Heart right ventricle (tissue), 16 donors: ENCODE results near the gene IFI27. TPM values are rescaled to one million over a fixed set of nuclear protein-coding genes. Genes with fewer than 3 reads are reported as not detected.

ENCODE experiments used
- ATAC-seq, 8 donors: fragments of 200-7000 bp; cut with Tn5 transposase; one replicate each; pipeline ENCODE4 v1.9.1; 2020; ENCODE audit warnings: mild to moderate bottlenecking in 8 of 8, moderate library complexity in 8 of 8, moderate number of reproducible peaks in 1 of 8
- DNase-seq, 2 donors: peaks; one replicate each; pipeline ENCODE4 v3.0.0-alpha.2; 2020
- H3K27ac ChIP-seq, 10 donors: fragments of 200-600 bp; sonication (generic) in 2 of 10; one replicate each; pipeline versions ENCODE4 v1.5.0 to v1.8.0; 2020 to 2022; ENCODE audit warnings: mild to moderate bottlenecking in 3 of 10
- H3K27me3 ChIP-seq, 7 donors: fragments of 200-600 bp; one replicate each; pipeline ENCODE4 v1.8.0; 2021 to 2022; ENCODE audit warnings: mild to moderate bottlenecking in 2 of 7
- H3K36me3 ChIP-seq, 9 donors: fragments of 200-600 bp; sonication (generic) in 1 of 9; one replicate each; pipeline versions ENCODE4 v1.5.0 to v1.8.0; 2020 to 2022; ENCODE audit warnings: mild to moderate bottlenecking in 2 of 9
- H3K4me1 ChIP-seq, 9 donors: fragments of 200-600 bp; sonication (generic) in 1 of 9; one replicate each; pipeline versions ENCODE4 v1.5.0 to v1.8.0; 2020 to 2022; ENCODE audit warnings: mild to moderate bottlenecking in 4 of 9
- H3K4me3 ChIP-seq, 10 donors: fragments of 200-600 bp; sonication (generic) in 2 of 10; one replicate each; pipeline versions ENCODE4 v1.5.0 to v1.8.0; 2020 to 2022; ENCODE audit warnings: mild to moderate bottlenecking in 7 of 10, moderate library complexity in 2 of 10
- H3K9me3 ChIP-seq, 11 donors: fragments of 200-600 bp in 10 of 11; sonication (generic) in 2 of 11; one replicate each; pipeline versions ENCODE4 v1.5.0 to v1.8.0; 2013 to 2022; ENCODE audit warnings: mild to moderate bottlenecking in 2 of 11, control low read depth in 1 of 11, moderate library complexity in 1 of 11
- CTCF ChIP-seq, 9 donors: fragments of 200-600 bp; sonication (generic) in 2 of 9; IDR thresholded peaks; one replicate each; pipeline versions ENCODE4 v1.5.0 to v1.8.0; 2021 to 2022; ENCODE audit warnings: antibody characterized with exemption in 9 of 9, mild to moderate bottlenecking in 5 of 9, moderate library complexity in 1 of 9
- WGBS, 2 donors: extraction: QIAGEN DNeasy Blood & Tissue Kit; methylation state at CpG; one replicate each; pipeline ENCODE4 v1.1.7; 2013; ENCODE audit warnings: inconsistent platforms in 1 of 2; 5-methylcytosine and 5-hydroxymethylcytosine counted together
- intact Hi-C, 10 donors: fragments of 100-400 bp; cut with DNase I; formaldehyde crosslinking; loops; one replicate each; pipeline versions ENCODE4 v1.11.1 to v1.14.2; 2022
- polyA plus RNA-seq, 2 donors: library from polyadenylated mRNA; stranded (reverse); fragments of 200-250 nt; gene quantifications; one replicate each; pipeline ENCODE4 v1.2.3, GENCODE V29; 2013
- total RNA-seq, 10 donors: library from RNA; stranded (reverse); fragmentation: NEBNext Ultra II Directional in 3 of 10; extraction: Animal tissue kit (Norgen Biotek cat#: 25700) in 3 of 10; gene quantifications; one replicate each; pipeline versions ENCODE4 v1.2.1 to v1.2.4, GENCODE V29; 2021 to 2023
- donor health status: Arrhythmogenic right ventricular cardiomyopathy.
- donor health status: ischemic (EF 13 %, LVEDD 7.1; RV severe dilation, severe dysfunction).
- donor health status: healthy with polysubstance abuse.
- donor health status: DM: no; HTN: yes; CAD: no.
- donor health status: DM: no; HTN: no; CAD: no.
- donor health status: ischemic (EF 25% LVEDD 6.9; RV normal size, moderate dysfunction).
- donor health status: ischemic (EF 25% LVEDD 5.7; RV mildly dilated, moderate dysfunction).
- donor health status: healthy.
- donor health status: DM: yes; HTN: yes; CAD: no.
- donor health status: Ischemic cardiomyopathy.
- donor health status: ischemic (EF 35%, LVEDD 5.7; RV mildly dilated, moderate dysfunction).
- donor health status: nonischemic (EF 11% LVEDD 7.7; RV severe dilation, severe dysfunction).
- donor health status: DM: yes; HTN: yes; CAD: no.
- donor health status: PGD.
- donor health status: ischemic (EF 29% LVEDD 5.4; RV normal size, mild dysfunction).
- donor health status: nonischemic (EF 23%, LVEDD 6.1; RV moderate dilation, normal function).

IFI27 gene
- total and polyA plus RNA-seq, 12 donors = 76.5 to 721 (median 174) TPM

- Histone ChIP-seq H3K36me3 (peaks cover 0 to 55% (median 10%) of the 10 kb centered on the region in 9 donors), H3K9me3 (peaks cover 0 to 56% (median 14%) of the 10 kb centered on the region in 11 donors), H3K27me3 (no peaks in the 10 kb centered on the region), H3K27ac (no peak overlapping the region), H3K4me3 (no peak overlapping the region), H3K4me1 (peaks cover 10 to 48% (median 44%) of the 10 kb centered on the region in 9 donors)
- WGBS, 2 donors = 91 to 93% methylated on average over 3 of the region's 3 CpGs
- ATAC-seq (no peak), DNase-seq (no peak)
- no peak for TF ChIP-seq CTCF (IDR thresholded peaks at IDR 0.05)
- intact Hi-C loops = no loop called here
Observed at GRCh38 chr14:94074534-94074933, 36.0 kb upstream of the IFI27 start.

- H3K27ac ChIP-seq = no peak overlapping the region
- WGBS, 2 donors = 96 to 97% methylated on average over 2 of the region's 2 CpGs
- no peak for ATAC-seq
- no peak for DNase-seq
- H3K27me3 ChIP-seq = no peaks in the 10 kb centered on the region
- H3K4me1 ChIP-seq = peaks cover 10 to 53% (median 48%) of the 10 kb centered on the region in 9 donors
- H3K4me3 ChIP-seq = no peak overlapping the region
- intact Hi-C loops = loop anchor here in 2 of 10 donors (5.0 kb wide), 2 partner anchors 38 to 57 kb away; no protein-coding TSS in a partner anchor
- no peak for TF ChIP-seq CTCF (IDR thresholded peaks at IDR 0.05)
- H3K9me3 ChIP-seq = peaks cover 0 to 51% (median 14%) of the 10 kb centered on the region in 11 donors
- peaks cover 0 to 55% (median 10%) of the 10 kb centered on the region in 9 donors for H3K36me3 ChIP-seq
Observed at GRCh38 chr14:94075008-94075407, 35.5 kb upstream of the IFI27 start.

GRCh38 chr14:94077111-94077821 is 33.3 kb upstream of the IFI27 start:
- Histone ChIP-seq H3K4me3 (peak overlapping the region in 9 of 10 donors; percentile 10 to 99 (median 97)), H3K36me3 (peaks cover 0 to 55% (median 10%) of the 10 kb centered on the region in 9 donors), H3K27me3 (no peaks in the 10 kb centered on the region), H3K27ac (no peak overlapping the region), H3K4me1 (peaks cover 10 to 65% (median 56%) of the 10 kb centered on the region in 9 donors), H3K9me3 (peaks cover 0 to 38% (median 14%) of the 10 kb centered on the region in 11 donors)
- no peak for DNase-seq
- no peak for ATAC-seq
- no peak for TF ChIP-seq CTCF (IDR thresholded peaks at IDR 0.05)
- WGBS, 2 donors = 59 to 61% methylated on average over 7 of the region's 7 CpGs
- intact Hi-C loops = loop anchor here in 2 of 10 donors (5.0 kb wide), 2 partner anchors 40 to 55 kb away; no protein-coding TSS in a partner anchor

GRCh38 chr14:94077823-94078222 is 32.7 kb upstream of the IFI27 start:
- peaks cover 0 to 35% (median 14%) of the 10 kb centered on the region in 11 donors for H3K9me3 ChIP-seq
- TF ChIP-seq CTCF (IDR thresholded peaks at IDR 0.05) = no peak
- H3K4me1 ChIP-seq = peaks cover 10 to 66% (median 57%) of the 10 kb centered on the region in 9 donors
- ATAC-seq (no peak), DNase-seq (no peak)
- intact Hi-C loops = loop anchor here in 2 of 10 donors (5.0 kb wide), 2 partner anchors 41 to 54 kb away; no protein-coding TSS in a partner anchor
- no peaks in the 10 kb centered on the region for H3K27me3 ChIP-seq
- 65 to 66% methylated on average over 5 of the region's 5 CpGs for WGBS, 2 donors
- H3K4me3 ChIP-seq = peak overlapping the region in 9 of 10 donors; percentile 16 to 99 (median 97)
- peaks cover 0 to 55% (median 10%) of the 10 kb centered on the region in 9 donors for H3K36me3 ChIP-seq
- H3K27ac ChIP-seq = no peak overlapping the region
